Right ventricle myocardium inferior (tissue), 1 donor: ENCODE measurements around the gene CD24. TPM values are rescaled to one million over a fixed set of nuclear protein-coding genes. Genes with fewer than 3 reads are reported as not detected.

Source experiments
- ATAC-seq: fragments of 200-7000 bp; cut with Tn5 transposase; one replicate; pipeline ENCODE4 v1.9.1; 2020; ENCODE audit warnings: mild to moderate bottlenecking, moderate library complexity
- DNase-seq: peaks from one replicate; pipeline ENCODE4 v3.0.0; 2021; ENCODE audit errors: missing footprints
- intact Hi-C: fragments of 100-400 bp; cut with DNase I; formaldehyde crosslinking; loops from one replicate; pipeline ENCODE4 v1.11.0; 2022
- total RNA-seq: library from RNA; stranded (reverse); fragmentation: NEBNext Ultra II Directional; extraction: Animal tissue kit (Norgen Biotek cat#: 25700); gene quantifications from one replicate; pipeline ENCODE4 v1.2.1, GENCODE V29; 2021
- donor health status: DM: no; HTN: yes; CAD: no; lungs with severe emphysema.

The CD24 gene
- total RNA-seq, 1 donor from 2014 or later, result 0.35 TPM

- ATAC-seq (no peak), DNase-seq (no peak)
- intact Hi-C loops, result no loop called here
These were observed 51.9 kb downstream of the CD24 start for GRCh38 chr6:106922626-106923025.

Other genes starting within 250 kb of the CD24 start
- gene MTRES1, start 53.5 kb upstream of the CD24 start, total RNA-seq, result 36.5 TPM
- 1.6 TPM for gene BEND3, start 140.8 kb upstream of the CD24 start, total RNA-seq